NT2/D1 (cell line): Measurements from ENCODE around the gene OPHN1.

Source experiments
- DNase-seq: peaks from one replicate; pipeline ENCODE4 v3.0.0-alpha.2; 2011; ENCODE audit warnings: low read depth, low spot score
- H3K27me3 ChIP-seq: 2 replicates; pipeline ENCODE4 v1.6.0; 2011; ENCODE audit warnings: mild to moderate bottlenecking; ENCODE audit not compliant: insufficient read length, insufficient read depth
- H3K36me3 ChIP-seq: 2 replicates; pipeline ENCODE4 v1.6.1; 2011; ENCODE audit warnings: mild to moderate bottlenecking, low read length, mixed read lengths; ENCODE audit not compliant: insufficient read depth, insufficient read length
- H3K4me1 ChIP-seq: 2 replicates; pipeline ENCODE4 v1.5.1; 2011; ENCODE audit not compliant: insufficient read depth, insufficient read length
- H3K4me3 ChIP-seq: 2 replicates; pipeline ENCODE4 v1.5.1; 2011; ENCODE audit warnings: low read depth; ENCODE audit not compliant: insufficient read length
- H3K9ac ChIP-seq: 2 replicates; pipeline ENCODE4 v1.6.0; 2011; ENCODE audit warnings: low read depth; ENCODE audit not compliant: insufficient read length
- H3K9me3 ChIP-seq: 2 replicates; pipeline ENCODE4 v1.5.1; 2011; ENCODE audit warnings: mild to moderate bottlenecking, low read length; ENCODE audit not compliant: insufficient read depth
- SUZ12 ChIP-seq: IDR thresholded peaks from 2 replicates; pipeline ENCODE4 v1.6.1; 2011; ENCODE audit not compliant: insufficient read length, insufficient read depth; ENCODE audit errors: extremely low read depth
- YY1 ChIP-seq: IDR thresholded peaks from 2 replicates; pipeline ENCODE4 v1.6.1; 2011; ENCODE audit not compliant: insufficient read length, insufficient read depth
- ZNF274 ChIP-seq: IDR thresholded peaks from 2 replicates; pipeline ENCODE4 v1.6.1; 2011; ENCODE audit warnings: mild to moderate bottlenecking, low read depth, low read length

The OPHN1 gene

DNA sequence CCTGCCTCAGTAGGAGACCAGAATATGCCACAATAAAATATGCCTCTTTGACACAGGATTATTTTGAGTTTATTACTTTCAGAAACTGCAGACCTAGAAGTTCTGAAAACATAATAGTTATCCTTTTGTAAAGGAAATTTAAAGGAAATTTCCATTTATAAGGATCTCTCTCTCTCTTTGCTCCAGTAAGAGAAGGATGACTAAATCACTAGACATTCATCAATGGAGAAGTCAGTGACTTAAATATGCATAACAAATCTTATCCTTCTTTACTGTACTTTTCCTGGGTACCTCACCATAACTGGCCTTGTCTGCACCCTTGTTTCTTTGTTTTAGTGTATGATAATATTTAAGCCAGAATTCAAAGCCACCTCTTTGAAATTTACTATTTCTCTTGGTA lies 28.3 kb upstream of the OPHN1 start:
- H3K36me3 ChIP-seq = no peaks in the 10 kb centered on the region
- H3K4me1 ChIP-seq = peaks cover 2% of the 10 kb centered on the region
- H3K27me3 ChIP-seq = no peaks in the 10 kb centered on the region
- no peaks in the 10 kb centered on the region for H3K9me3 ChIP-seq
- H3K4me3 ChIP-seq = no peak overlapping the region
- no peak overlapping the region for H3K9ac ChIP-seq
- no peak for TF ChIP-seq YY1
- no peak for TF ChIP-seq SUZ12
- TF ChIP-seq ZNF274 = no peak
- DNase-seq = no peak

DNA sequence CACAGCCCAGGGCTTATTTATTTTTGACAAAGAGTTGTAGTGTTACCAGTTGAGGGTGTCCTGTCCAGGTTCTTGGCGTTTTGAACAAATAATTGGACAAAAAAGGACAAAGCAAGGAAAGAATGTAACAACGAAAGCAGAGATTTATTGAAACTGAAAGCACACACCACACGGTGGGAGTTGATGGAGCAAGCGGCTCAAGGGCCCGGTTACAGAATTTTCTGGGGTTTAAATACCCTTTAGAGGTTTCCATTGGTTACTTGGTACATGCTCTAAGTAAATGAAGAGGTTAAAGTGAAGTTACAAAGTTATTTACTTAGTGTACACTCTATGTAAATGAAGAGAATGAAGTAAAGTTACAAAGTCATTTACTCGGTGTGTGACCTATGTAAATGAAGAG lies 27.8 kb upstream of the OPHN1 start:
- H3K9me3 ChIP-seq = no peaks in the 10 kb centered on the region
- no peaks in the 10 kb centered on the region for H3K36me3 ChIP-seq
- TF ChIP-seq ZNF274 = no peak
- TF ChIP-seq YY1 = no peak
- TF ChIP-seq SUZ12 = no peak
- no peak overlapping the region for H3K9ac ChIP-seq
- H3K4me3 ChIP-seq = no peak overlapping the region
- H3K4me1 ChIP-seq = peaks cover 2% of the 10 kb centered on the region
- H3K27me3 ChIP-seq = no peaks in the 10 kb centered on the region
- no peak for DNase-seq

DNA sequence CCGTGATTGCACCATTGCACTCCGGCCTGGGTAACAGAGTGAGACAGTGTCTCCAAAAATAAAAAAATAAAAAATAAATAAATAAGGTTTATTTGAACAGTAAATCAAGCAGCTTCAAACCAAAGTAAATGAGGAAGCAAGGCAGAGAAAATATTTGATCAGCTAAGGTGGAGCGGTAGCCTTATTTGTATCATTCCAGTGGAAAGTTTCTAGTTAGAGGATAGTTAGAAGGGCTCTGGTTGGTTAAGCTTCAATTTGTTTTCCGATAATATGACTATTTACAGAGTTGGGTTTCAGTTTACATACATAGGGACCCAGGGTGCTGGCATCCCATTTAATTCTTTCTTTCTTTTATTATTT lies 21.8 kb upstream of the OPHN1 start:
- H3K9me3 ChIP-seq = no peaks in the 10 kb centered on the region
- H3K36me3 ChIP-seq = no peaks in the 10 kb centered on the region
- H3K4me1 ChIP-seq = peaks cover 2% of the 10 kb centered on the region
- DNase-seq = no peak
- H3K9ac ChIP-seq = no peak overlapping the region
- H3K4me3 ChIP-seq = no peak overlapping the region
- H3K27me3 ChIP-seq = no peaks in the 10 kb centered on the region
- TF ChIP-seq SUZ12 = no peak
- TF ChIP-seq ZNF274 = no peak
- no peak for TF ChIP-seq YY1

DNA sequence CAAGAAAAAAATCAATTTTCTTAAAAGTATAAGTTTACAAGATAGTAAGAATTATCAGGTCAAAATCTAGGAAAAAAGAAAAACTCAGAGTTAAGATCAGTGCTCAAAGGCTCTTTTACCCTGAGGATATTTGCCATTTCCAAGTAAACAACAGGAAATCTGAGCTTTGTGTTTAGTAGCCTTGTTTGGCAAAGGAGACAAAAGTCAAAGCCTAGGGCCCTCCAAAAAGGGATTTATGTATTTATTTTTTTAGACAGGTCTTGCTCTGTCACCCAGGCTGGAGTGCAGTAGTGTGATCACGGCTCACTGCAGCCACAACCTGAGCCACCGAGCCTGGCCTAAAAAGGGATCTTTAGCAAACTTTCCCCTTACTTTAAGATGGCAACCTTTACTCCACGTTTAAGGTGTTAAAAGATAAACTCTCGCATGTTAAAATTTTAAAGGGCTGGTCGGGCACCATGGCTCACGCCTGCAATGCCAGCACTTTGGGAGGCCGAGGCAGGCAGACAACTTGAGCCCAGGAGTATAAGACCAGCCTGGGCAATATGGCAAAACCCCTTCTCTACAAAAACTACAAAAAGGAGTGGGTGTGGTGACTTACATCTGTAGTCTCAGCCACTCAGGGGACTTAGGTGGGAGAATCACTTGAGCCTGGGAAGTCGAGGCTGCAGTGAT lies 21.3 kb upstream of the OPHN1 start:
- H3K9me3 ChIP-seq = no peaks in the 10 kb centered on the region
- H3K9ac ChIP-seq = no peak overlapping the region
- no peak overlapping the region for H3K4me3 ChIP-seq
- no peak for DNase-seq
- no peak for TF ChIP-seq YY1
- TF ChIP-seq ZNF274 = no peak
- no peak for TF ChIP-seq SUZ12
- H3K4me1 ChIP-seq = peaks cover 2% of the 10 kb centered on the region
- no peaks in the 10 kb centered on the region for H3K36me3 ChIP-seq
- no peaks in the 10 kb centered on the region for H3K27me3 ChIP-seq

DNA sequence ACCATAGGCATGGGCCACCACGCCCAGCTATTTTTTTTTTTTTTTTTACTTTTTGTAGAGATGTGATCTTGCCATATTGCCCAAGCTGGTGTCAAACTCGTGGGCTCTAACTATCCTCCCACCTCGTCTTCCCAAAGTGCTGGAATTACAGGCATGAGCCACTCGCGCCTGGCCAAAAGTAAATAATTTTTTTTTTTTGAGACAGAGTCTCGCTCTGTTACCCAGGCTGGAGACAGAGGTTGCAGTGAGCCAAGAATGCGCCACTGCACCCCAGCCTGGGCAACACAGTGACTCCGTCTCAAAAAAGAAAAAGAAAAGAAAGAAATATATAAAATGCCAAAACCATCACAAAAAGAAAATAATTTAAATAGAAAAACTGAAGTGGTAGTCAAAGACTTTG lies 18.4 kb upstream of the OPHN1 start:
- H3K4me3 ChIP-seq = no peak overlapping the region
- H3K36me3 ChIP-seq = no peaks in the 10 kb centered on the region
- H3K27me3 ChIP-seq = no peaks in the 10 kb centered on the region
- H3K4me1 ChIP-seq = no peaks in the 10 kb centered on the region
- no peak for TF ChIP-seq YY1
- no peak for DNase-seq
- no peak overlapping the region for H3K9ac ChIP-seq
- H3K9me3 ChIP-seq = no peaks in the 10 kb centered on the region

DNA sequence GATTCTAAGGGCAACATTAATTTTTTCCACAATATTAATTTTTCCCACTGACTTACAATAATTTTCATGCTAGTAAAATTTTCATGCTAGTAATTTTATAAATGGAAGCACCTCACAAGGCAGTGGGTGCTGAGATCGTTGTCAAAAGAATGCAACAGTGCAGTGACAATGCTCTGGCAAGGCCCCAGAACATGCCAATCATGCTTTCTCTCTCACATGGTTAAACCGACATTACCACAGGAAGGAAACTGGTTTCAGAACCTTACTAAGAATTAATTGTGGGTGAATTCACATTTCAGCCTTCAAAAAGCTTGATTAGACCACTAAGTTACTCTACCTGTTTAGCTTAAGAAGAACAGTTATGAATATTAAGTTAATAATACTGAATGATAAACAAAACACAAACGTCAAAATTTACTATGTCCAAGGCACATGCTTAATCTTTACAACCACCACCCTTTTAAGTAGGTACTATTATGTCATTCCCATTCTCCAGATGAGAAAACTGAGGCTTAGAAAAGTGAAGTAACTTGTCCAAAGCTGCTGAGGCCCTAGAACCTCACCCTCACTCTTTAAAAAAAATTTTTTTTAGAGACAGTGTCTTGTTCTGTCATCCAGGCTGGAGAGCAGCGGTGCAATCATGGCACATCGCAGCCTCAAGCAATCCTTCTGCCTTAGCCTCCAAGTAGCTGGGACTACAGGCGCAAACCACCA lies 10.0 kb upstream of the OPHN1 start:
- TF ChIP-seq SUZ12 (no peak), ZNF274 (no peak), YY1 (no peak)
- Histone ChIP-seq H3K9ac (no peak overlapping the region), H3K27me3 (no peaks in the 10 kb centered on the region), H3K4me3 (no peak overlapping the region), H3K9me3 (no peaks in the 10 kb centered on the region), H3K4me1 (no peaks in the 10 kb centered on the region), H3K36me3 (no peaks in the 10 kb centered on the region)
- no peak for DNase-seq

DNA sequence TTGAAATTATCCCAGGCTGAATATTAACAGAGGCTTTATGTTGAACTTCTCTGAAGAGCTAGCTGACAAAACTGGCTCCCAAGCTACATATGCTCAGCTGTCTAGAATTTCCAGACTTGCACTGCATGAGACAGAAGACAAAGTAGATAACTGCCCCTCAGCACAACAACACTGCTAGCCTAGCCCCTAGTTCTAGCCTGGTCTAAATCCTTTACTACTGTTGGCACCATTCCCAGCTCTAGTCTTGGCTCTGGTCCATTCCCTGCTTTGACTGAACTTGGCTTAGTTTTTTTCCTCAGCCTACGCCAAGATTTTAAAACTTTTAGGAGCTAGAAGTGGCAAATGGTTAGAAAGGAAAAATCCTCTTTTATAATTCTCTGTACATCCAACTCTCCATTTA lies 7.6 kb upstream of the OPHN1 start:
- Histone ChIP-seq H3K36me3 (no peaks in the 10 kb centered on the region), H3K4me1 (no peaks in the 10 kb centered on the region), H3K9me3 (no peaks in the 10 kb centered on the region), H3K4me3 (no peak overlapping the region), H3K9ac (no peak overlapping the region), H3K27me3 (no peaks in the 10 kb centered on the region)
- DNase-seq = no peak
- TF ChIP-seq YY1 = no peak
- no peak for TF ChIP-seq SUZ12
- no peak for TF ChIP-seq ZNF274

DNA sequence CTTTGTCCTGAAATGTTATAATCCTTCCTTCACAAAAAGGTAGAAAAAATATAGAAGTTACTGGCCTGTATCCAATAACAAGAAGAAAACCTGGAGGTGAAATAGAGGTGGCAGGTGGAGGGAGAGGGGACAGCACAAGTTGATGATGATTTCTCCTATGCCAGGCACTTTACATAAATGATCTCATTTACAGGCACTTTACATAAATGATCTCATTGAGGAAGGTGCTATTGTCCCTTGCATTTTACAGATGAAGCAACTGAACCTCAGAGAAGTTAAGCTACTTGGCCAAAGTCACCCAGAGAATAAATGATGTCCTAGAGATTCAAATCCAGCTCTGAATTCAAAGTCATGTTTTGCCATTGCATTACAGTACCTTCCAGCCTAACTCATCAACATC lies 7.1 kb upstream of the OPHN1 start:
- TF ChIP-seq YY1 = no peak
- TF ChIP-seq SUZ12 = no peak
- no peak for TF ChIP-seq ZNF274
- H3K4me3 ChIP-seq = no peak overlapping the region
- no peaks in the 10 kb centered on the region for H3K36me3 ChIP-seq
- peaks cover 3% of the 10 kb centered on the region for H3K27me3 ChIP-seq
- H3K4me1 ChIP-seq = no peaks in the 10 kb centered on the region
- H3K9me3 ChIP-seq = no peaks in the 10 kb centered on the region
- H3K9ac ChIP-seq = no peak overlapping the region
- DNase-seq = no peak
